ENCODE measurements around the gene CEP89.
"Not testable (repeated sequence)": the region's sequence is repeated elsewhere in the genome, so short reads cannot be mapped to it uniquely, and the experiment has no call there.

The CEP89 gene

GRCh38 chr19:32868206-32868950 lies 103.4 kb downstream of the CEP89 start:
- DNase-seq: no peak

GRCh38 chr19:32867436-32867835 lies 104.3 kb downstream of the CEP89 start:
- DNase-seq: not testable (repeated sequence)

- no peak for DNase-seq
Measured at GRCh38 chr19:32866564-32867265, 105.0 kb downstream of the CEP89 start.

GRCh38 chr19:32866061-32866460 lies 105.7 kb downstream of the CEP89 start:
- no peak for DNase-seq

- DNase-seq: no peak
Measured at GRCh38 chr19:32865326-32865725, 106.4 kb downstream of the CEP89 start.

GRCh38 chr19:32864318-32865007 lies 107.3 kb downstream of the CEP89 start:
- DNase-seq: no peak

GRCh38 chr19:32863841-32864240 lies 107.9 kb downstream of the CEP89 start:
- DNase-seq: no peak

- DNase-seq: no peak
Measured at GRCh38 chr19:32863301-32863700, 108.5 kb downstream of the CEP89 start.

GRCh38 chr19:32862741-32863140 lies 109.0 kb downstream of the CEP89 start:
- no peak for DNase-seq

GRCh38 chr19:32862173-32862572 lies 109.6 kb downstream of the CEP89 start:
- DNase-seq: no peak

GRCh38 chr19:32861596-32861995 lies 110.2 kb downstream of the CEP89 start:
- no peak for DNase-seq

GRCh38 chr19:32859591-32859990 lies 112.2 kb downstream of the CEP89 start:
- no peak for DNase-seq

GRCh38 chr19:32858559-32858958 lies 113.2 kb downstream of the CEP89 start:
- no peak for DNase-seq

- DNase-seq: no peak
Measured at GRCh38 chr19:32858155-32858554, 113.6 kb downstream of the CEP89 start.

- DNase-seq: no peak
Measured at GRCh38 chr19:32857584-32857983, 114.2 kb downstream of the CEP89 start.

GRCh38 chr19:32856818-32857217 lies 114.9 kb downstream of the CEP89 start:
- not testable (repeated sequence) for DNase-seq

GRCh38 chr19:32852216-32852615 lies 119.5 kb downstream of the CEP89 start:
- DNase-seq: no peak

GRCh38 chr19:32848035-32848434 lies 123.7 kb downstream of the CEP89 start:
- not testable (repeated sequence) for DNase-seq

- DNase-seq: no peak
Measured at GRCh38 chr19:32843716-32844245, 128.0 kb downstream of the CEP89 start.

- no peak for DNase-seq
Measured at GRCh38 chr19:32842061-32842460, 129.7 kb downstream of the CEP89 start.

GRCh38 chr19:32837531-32837930 lies 134.2 kb downstream of the CEP89 start:
- DNase-seq: no peak

- not testable (repeated sequence) for DNase-seq
Measured at GRCh38 chr19:32833388-32833787, 138.4 kb downstream of the CEP89 start.

- not testable (repeated sequence) for DNase-seq
Measured at GRCh38 chr19:32832825-32833224, 138.9 kb downstream of the CEP89 start.

- DNase-seq: not testable (repeated sequence)
Measured at GRCh38 chr19:32832094-32832493, 139.7 kb downstream of the CEP89 start.
